Measurements from ENCODE around the gene CLIP1.
"Not testable (repeated sequence)": the region's sequence is repeated elsewhere in the genome, so short reads cannot be mapped to it uniquely, and the experiment has no call there.

Gene CLIP1

GRCh38 chr12:122356991-122357390 is 65.5 kb downstream of the CLIP1 start:
- not testable (repeated sequence) for H3K9me2 ChIP-seq (replicated peaks; ENCODE audit: control insufficient read depth, low read length); H3F3A ChIP-seq (ENCODE audit: control insufficient read depth, insufficient read depth); H3K36me3 ChIP-seq (ENCODE audit: control insufficient read depth, low read length); H3K27me3 ChIP-seq (ENCODE audit: control insufficient read depth, low read length); H3K4me3 ChIP-seq (ENCODE audit: low read length); H3K27ac ChIP-seq (ENCODE audit: low read depth, low read length); H3K4me2 ChIP-seq (ENCODE audit: low read length); H3K79me2 ChIP-seq (ENCODE audit: control insufficient read depth, low read length); H3K9me3 ChIP-seq (ENCODE audit: control insufficient read depth, insufficient read depth, low read length); H3K4me1 ChIP-seq (ENCODE audit: control insufficient read depth, low read length); H4K20me1 ChIP-seq (ENCODE audit: control insufficient read depth, insufficient read depth, low read depth, low read length)

DNA sequence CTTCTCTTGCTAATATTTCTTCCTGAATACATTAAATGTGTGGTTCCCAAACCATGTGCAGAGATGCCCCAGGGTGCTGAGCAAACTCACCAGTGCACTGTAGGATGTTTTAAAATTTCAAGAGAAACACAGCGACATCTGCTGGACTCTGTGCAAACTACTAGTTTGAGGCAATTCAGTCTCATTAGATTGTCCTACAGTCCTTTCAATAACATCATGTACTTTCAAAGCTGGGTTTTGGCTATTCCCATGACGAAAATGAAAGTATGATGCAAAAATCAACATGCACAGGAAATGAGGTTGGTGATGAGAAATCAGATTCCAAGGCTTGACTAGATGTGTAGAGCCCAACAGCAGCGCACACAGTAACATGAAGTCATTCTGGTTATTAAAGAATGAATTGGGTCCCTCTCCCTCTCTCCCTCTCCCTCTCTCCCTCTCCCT is 66.3 kb downstream of the CLIP1 start:
- Histone ChIP-seq H3K79me2 (ENCODE audit: control insufficient read depth, low read length) (no peaks in the 10 kb centered on the region), H3K27me3 (ENCODE audit: control insufficient read depth, low read length) (no peaks in the 10 kb centered on the region), H3K4me3 (ENCODE audit: low read length) (no peak overlapping the region), H3F3A (ENCODE audit: control insufficient read depth, insufficient read depth) (no peaks in the 10 kb centered on the region), H3K9me3 (ENCODE audit: control insufficient read depth, insufficient read depth, low read length) (no peaks in the 10 kb centered on the region), H3K27ac (ENCODE audit: low read depth, low read length) (no peak overlapping the region), H3K36me3 (ENCODE audit: control insufficient read depth, low read length) (peaks cover 4% of the 10 kb centered on the region; the same call in 1 of the 2 replicates), H4K20me1 (ENCODE audit: control insufficient read depth, insufficient read depth, low read depth, low read length) (no peaks in the 10 kb centered on the region), H3K4me2 (ENCODE audit: low read length) (no peak overlapping the region), H3K9me2 (replicated peaks; ENCODE audit: control insufficient read depth, low read length) (no peaks in the 10 kb centered on the region), H3K4me1 (ENCODE audit: control insufficient read depth, low read length) (no peaks in the 10 kb centered on the region)
- no peak for TF ChIP-seq EZH2phosphoT487 (IDR thresholded peaks at IDR 0.05; ENCODE audit: borderline replicate concordance, low read length)
- TF ChIP-seq, protein P1, sequence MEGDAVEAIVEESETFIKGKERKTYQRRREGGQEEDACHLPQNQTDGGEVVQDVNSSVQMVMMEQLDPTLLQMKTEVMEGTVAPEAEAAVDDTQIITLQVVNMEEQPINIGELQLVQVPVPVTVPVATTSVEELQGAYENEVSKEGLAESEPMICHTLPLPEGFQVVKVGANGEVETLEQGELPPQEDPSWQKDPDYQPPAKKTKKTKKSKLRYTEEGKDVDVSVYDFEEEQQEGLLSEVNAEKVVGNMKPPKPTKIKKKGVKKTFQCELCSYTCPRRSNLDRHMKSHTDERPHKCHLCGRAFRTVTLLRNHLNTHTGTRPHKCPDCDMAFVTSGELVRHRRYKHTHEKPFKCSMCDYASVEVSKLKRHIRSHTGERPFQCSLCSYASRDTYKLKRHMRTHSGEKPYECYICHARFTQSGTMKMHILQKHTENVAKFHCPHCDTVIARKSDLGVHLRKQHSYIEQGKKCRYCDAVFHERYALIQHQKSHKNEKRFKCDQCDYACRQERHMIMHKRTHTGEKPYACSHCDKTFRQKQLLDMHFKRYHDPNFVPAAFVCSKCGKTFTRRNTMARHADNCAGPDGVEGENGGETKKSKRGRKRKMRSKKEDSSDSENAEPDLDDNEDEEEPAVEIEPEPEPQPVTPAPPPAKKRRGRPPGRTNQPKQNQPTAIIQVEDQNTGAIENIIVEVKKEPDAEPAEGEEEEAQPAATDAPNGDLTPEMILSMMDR (IDR thresholded peaks at IDR 0.05; ENCODE audit: low read depth, low read length, poor library complexity, severe bottlenecking) = peak; percentile 86

- no peaks in the 10 kb centered on the region for H4K20me1 ChIP-seq (ENCODE audit: control insufficient read depth, insufficient read depth, low read depth, low read length)
- no peaks in the 10 kb centered on the region for H3K27me3 ChIP-seq (ENCODE audit: control insufficient read depth, low read length)
- H3K36me3 ChIP-seq (ENCODE audit: control insufficient read depth, low read length) = peaks cover 4% of the 10 kb centered on the region; the same call in 1 of the 2 replicates
- no peak overlapping the region for H3K4me3 ChIP-seq (ENCODE audit: low read length)
- H3K9me3 ChIP-seq (ENCODE audit: control insufficient read depth, insufficient read depth, low read length) = no peaks in the 10 kb centered on the region
- H3K79me2 ChIP-seq (ENCODE audit: control insufficient read depth, low read length) = no peaks in the 10 kb centered on the region
- H3K4me1 ChIP-seq (ENCODE audit: control insufficient read depth, low read length) = no peaks in the 10 kb centered on the region
- no peak overlapping the region for H3K27ac ChIP-seq (ENCODE audit: low read depth, low read length)
- H3K9me2 ChIP-seq (replicated peaks; ENCODE audit: control insufficient read depth, low read length) = no peaks in the 10 kb centered on the region
- H3F3A ChIP-seq (ENCODE audit: control insufficient read depth, insufficient read depth) = no peaks in the 10 kb centered on the region
- no peak overlapping the region for H3K4me2 ChIP-seq (ENCODE audit: low read length)
- no peak for TF ChIP-seq EZH2phosphoT487 (IDR thresholded peaks at IDR 0.05; ENCODE audit: borderline replicate concordance, low read length)
- TF ChIP-seq, protein P1 (IDR thresholded peaks at IDR 0.05; ENCODE audit: low read depth, low read length, poor library complexity, severe bottlenecking) = no peak
Observed at GRCh38 chr12:122355706-122356105, 66.8 kb downstream of the CLIP1 start.

- no peak overlapping the region for H3K27ac ChIP-seq (ENCODE audit: low read depth, low read length)
- peaks cover 4% of the 10 kb centered on the region; the same call in 1 of the 2 replicates for H3K36me3 ChIP-seq (ENCODE audit: control insufficient read depth, low read length)
- H3K4me2 ChIP-seq (ENCODE audit: low read length) = no peak overlapping the region
- H3K4me3 ChIP-seq (ENCODE audit: low read length) = no peak overlapping the region
- H3K9me2 ChIP-seq (replicated peaks; ENCODE audit: control insufficient read depth, low read length) = no peaks in the 10 kb centered on the region
- H3K4me1 ChIP-seq (ENCODE audit: control insufficient read depth, low read length) = no peaks in the 10 kb centered on the region
- H3K27me3 ChIP-seq (ENCODE audit: control insufficient read depth, low read length) = no peaks in the 10 kb centered on the region
- no peaks in the 10 kb centered on the region for H3F3A ChIP-seq (ENCODE audit: control insufficient read depth, insufficient read depth)
- TF ChIP-seq EZH2phosphoT487 (IDR thresholded peaks at IDR 0.05; ENCODE audit: borderline replicate concordance, low read length) = no peak
- TF ChIP-seq, protein P1 (IDR thresholded peaks at IDR 0.05; ENCODE audit: low read depth, low read length, poor library complexity, severe bottlenecking) = no peak
- H3K79me2 ChIP-seq (ENCODE audit: control insufficient read depth, low read length) = no peaks in the 10 kb centered on the region
- H4K20me1 ChIP-seq (ENCODE audit: control insufficient read depth, insufficient read depth, low read depth, low read length) = no peaks in the 10 kb centered on the region
- no peaks in the 10 kb centered on the region for H3K9me3 ChIP-seq (ENCODE audit: control insufficient read depth, insufficient read depth, low read length)
Observed at GRCh38 chr12:122354958-122355641, 67.4 kb downstream of the CLIP1 start.
